Endothelial cell of umbilical vein (primary cell): ENCODE data around the gene PLXND1. TPM values are rescaled to one million over a fixed set of nuclear protein-coding genes. Genes with fewer than 3 reads are reported as not detected.

Source experiments
- BruUV-seq: library from RNA; stranded (reverse); fragments of 400-500 nt; replicated peaks from 2 replicates; lab custom pipeline; 2021; lab: Mats Ljungman, UMichigan
- CTCF ChIA-PET: fragments of 300-600, 350-600 bp; sonication (Branson Sonifier 250); formaldehyde crosslinking; loops from one replicate; lab custom pipeline; 2021; ENCODE audit warnings: antibody characterized with exemption, inconsistent platforms; lab: Charles Lee
- POLR2A ChIA-PET: fragments of 300-600, 350-600 bp; sonication (Branson Sonifier 250); formaldehyde crosslinking; loops from one replicate; lab custom pipeline; 2021; ENCODE audit warnings: antibody characterized with exemption, inconsistent platforms; lab: Charles Lee
- DNase-seq: peaks from one replicate; pipeline ENCODE4 v3.0.0-alpha.2; 2011; ENCODE audit warnings: low read depth, low spot score
- FAIRE-seq: peaks from 2 replicates; lab custom pipeline; 2011; peaks lifted over from hg19 to GRCh38; lab: Jason Lieb, UNC
- H2AFZ ChIP-seq: 2 replicates; pipeline ENCODE4 v1.6.0; 2012; ENCODE audit warnings: low read depth, low read length, control low read depth, inconsistent platforms
- H3K27ac ChIP-seq: 2 replicates; pipeline ENCODE4 v1.5.1; 2011; ENCODE audit warnings: low read depth, mild to moderate bottlenecking, control low read depth, low read length, moderate library complexity; ENCODE audit not compliant: insufficient read depth
- H3K27me3 ChIP-seq, 2 experiments: 2 replicates each; pipeline versions ENCODE4 v1.6.0 to v1.6.1; 2011; ENCODE audit warnings: low read length in 2 of 2, mixed read lengths in 1 of 2; ENCODE audit not compliant: control insufficient read depth in 2 of 2, insufficient read depth in 2 of 2
- H3K36me3 ChIP-seq, 2 experiments: 2 replicates in 1 of 2; 3 replicates in 1 of 2; pipeline ENCODE4 v1.5.1; 2011; ENCODE audit warnings: low read length in 2 of 2, mild to moderate bottlenecking in 1 of 2, moderate library complexity in 1 of 2; ENCODE audit not compliant: control insufficient read depth in 2 of 2, insufficient read depth in 2 of 2; ENCODE audit errors: extremely low read depth in 1 of 2
- H3K4me1 ChIP-seq: 3 replicates; pipeline ENCODE4 v1.5.1; 2011; ENCODE audit warnings: mild to moderate bottlenecking, low read length; ENCODE audit not compliant: control insufficient read depth, insufficient read depth; ENCODE audit errors: extremely low read depth
- H3K4me2 ChIP-seq: 2 replicates; pipeline ENCODE4 v1.6.1; 2011; ENCODE audit warnings: low read length, control low read depth, mixed read lengths; ENCODE audit not compliant: insufficient read depth
- H3K4me3 ChIP-seq, 3 experiments: fragments of 200-600 bp in 1 of 3; sonication (generic), shearing (Covaris generic) in 1 of 3; replicated peaks in 1 of 3; 2 replicates each; pipeline ENCODE4 v1.5.1; 2011 to 2016; ENCODE audit warnings: control low read depth in 3 of 3, low read length in 3 of 3, mild to moderate bottlenecking in 2 of 3, inconsistent platforms in 1 of 3, low read depth in 1 of 3, moderate library complexity in 1 of 3; ENCODE audit not compliant: insufficient read depth in 1 of 3
- H3K79me2 ChIP-seq: 2 replicates; pipeline ENCODE4 v1.6.0; 2012; ENCODE audit warnings: low read length, inconsistent platforms; ENCODE audit not compliant: control insufficient read depth, insufficient read depth
- H3K9ac ChIP-seq: replicated peaks from 2 replicates; pipeline ENCODE3; 2011; ENCODE audit warnings: low read length, control low read depth; ENCODE audit not compliant: insufficient read depth; ENCODE audit errors: extremely low read depth
- H3K9me1 ChIP-seq: replicated peaks from 3 replicates; pipeline ENCODE4 v1.6.0; 2011; ENCODE audit warnings: mild to moderate bottlenecking, low read length; ENCODE audit not compliant: control insufficient read depth, insufficient read depth; ENCODE audit errors: extremely low read depth
- H3K9me3 ChIP-seq: replicated peaks from 2 replicates; pipeline ENCODE4 v1.5.1; 2012; ENCODE audit warnings: low read length, inconsistent platforms; ENCODE audit not compliant: control insufficient read depth, insufficient read depth
- H4K20me1 ChIP-seq: replicated peaks from 2 replicates; pipeline ENCODE3; 2011; ENCODE audit warnings: mild to moderate bottlenecking, low read length; ENCODE audit not compliant: control insufficient read depth, insufficient read depth; ENCODE audit errors: extremely low read depth
- EZH2 ChIP-seq: IDR thresholded peaks from 2 replicates; pipeline ENCODE4 v1.6.1; 2012; ENCODE audit warnings: borderline replicate concordance, low read depth, mild to moderate bottlenecking, moderate library complexity, low read length, inconsistent platforms; ENCODE audit not compliant: severe bottlenecking
- FOS ChIP-seq: IDR thresholded peaks from 2 replicates; pipeline ENCODE4 v1.6.1; 2011; ENCODE audit warnings: mild to moderate bottlenecking, low read length, moderate library complexity, borderline replicate concordance; ENCODE audit not compliant: insufficient read depth
- GATA2 ChIP-seq: IDR thresholded peaks from 2 replicates; pipeline ENCODE4 v1.7.0; 2011; ENCODE audit warnings: low read depth, mild to moderate bottlenecking, moderate library complexity, mixed read lengths, low read length; ENCODE audit not compliant: insufficient read length, insufficient read depth
- JUN ChIP-seq: IDR thresholded peaks from 2 replicates; pipeline ENCODE4 v1.6.1; 2011; ENCODE audit warnings: borderline replicate concordance, low read depth; ENCODE audit not compliant: insufficient read length, insufficient read depth
- MYC ChIP-seq: IDR thresholded peaks from one replicate; pipeline ENCODE4 v1.6.1; 2011; ENCODE audit warnings: mild to moderate bottlenecking, low read depth, low read length
- POLR2A ChIP-seq: IDR thresholded peaks from 2 replicates; pipeline ENCODE4 v1.6.1; 2012; ENCODE audit warnings: low read depth, mild to moderate bottlenecking, control low read depth, low read length
- POLR2AphosphoS5 ChIP-seq: IDR thresholded peaks from 2 replicates; pipeline ENCODE4 v1.6.1; 2012; ENCODE audit warnings: low read depth, mild to moderate bottlenecking, control low read depth, low read length, moderate library complexity; ENCODE audit not compliant: insufficient read depth
- dilution Hi-C: fragments of 300-500 bp; cut with MboI; formaldehyde crosslinking; loops from one replicate; pipeline ENCODE4 v1.15.0; 2019; ENCODE audit warnings: low sequenced_read_pairs; ENCODE audit not compliant: extremely low pct_ligation_motif_present
- intact Hi-C: fragments of 100-400 bp; cut with micrococcal nuclease; formaldehyde crosslinking; loops from one replicate; pipeline ENCODE4 v1.10.0; 2022
- polyA plus RNA-seq, 4 experiments: library from polyadenylated mRNA; depleted of rRNA in 3 of 4; stranded (reverse) in 3 of 4; unstranded in 1 of 4; fragments of >200 nt; gene quantifications; 2 replicates each; pipeline versions ENCODE4 v1.2.1 to v1.2.3, GENCODE V29; 2011 to 2012; ENCODE audit warnings: missing spikeins in 1 of 4
- total RNA-seq: library from RNA; stranded (reverse); gene quantifications from 2 replicates; pipeline ENCODE4 v1.2.3, GENCODE V29; 2021
- TF ChIP-seq, protein P1 (sequence below): IDR thresholded peaks from 2 replicates; pipeline ENCODE4 v1.6.1; 2011; ENCODE audit not compliant: insufficient read depth, insufficient read length
- TF ChIP-seq, protein P2 (sequence below), 2 donors: IDR thresholded peaks; 1 replicate in 1 of 2; 2 replicates in 1 of 2; pipeline ENCODE4 v1.5.1; 2011; ENCODE audit warnings: low read length in 2 of 2, mild to moderate bottlenecking in 2 of 2, moderate library complexity in 2 of 2, control low read depth in 1 of 2, inconsistent platforms in 1 of 2, low read depth in 1 of 2; ENCODE audit not compliant: insufficient read depth in 1 of 2; ENCODE audit errors: extremely low read depth in 1 of 2

Gene PLXND1
- total and polyA plus RNA-seq, 2 donors (not counting 3 experiments of a cell fraction or from before 2014, with no cell fraction given): 300 to 834 TPM

DNA sequence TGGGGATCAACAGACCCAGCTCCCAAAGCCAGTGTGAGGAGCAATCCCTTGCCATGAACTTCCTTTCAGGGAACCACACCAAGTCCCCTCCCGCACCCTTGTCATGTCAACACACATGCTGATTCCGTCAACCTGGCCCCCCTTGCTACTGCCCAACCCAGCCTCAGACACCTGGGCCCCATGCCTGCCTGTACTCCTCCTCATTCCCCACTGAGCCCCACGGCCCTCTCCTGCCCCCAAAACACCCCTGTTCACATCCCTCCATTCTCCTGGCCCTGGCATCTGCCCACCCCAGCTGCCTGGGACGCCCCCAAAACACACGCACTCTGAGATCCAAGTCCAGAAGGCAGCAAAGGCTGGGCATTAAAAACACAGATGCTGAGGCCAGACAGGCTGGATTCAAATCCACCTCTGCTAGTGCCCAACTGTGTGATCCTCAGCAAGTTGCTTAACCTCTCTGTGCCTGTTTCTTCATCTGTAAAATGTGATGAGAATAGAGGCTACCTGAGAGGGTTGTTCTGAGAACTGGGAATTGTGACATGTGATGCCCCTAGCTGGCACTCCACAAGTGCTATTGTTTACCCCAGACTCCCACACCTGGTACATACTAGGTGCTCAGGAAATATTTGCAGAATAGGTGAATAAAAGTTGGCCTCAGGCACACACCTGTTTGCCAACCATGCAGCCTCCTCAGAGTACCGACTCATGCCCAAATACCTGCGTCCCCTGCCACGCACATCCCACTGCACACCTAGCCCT, 2.3 kb downstream of the PLXND1 start:
- no peak for DNase-seq
- BruUV-seq: no TSS peak
- Histone ChIP-seq H2AFZ (no peak overlapping the region), H3K36me3 (no peaks in the 10 kb centered on the region), H3K27ac (peak overlapping the region; percentile 91), H3K79me2 (peaks cover 70% of the 10 kb centered on the region), H4K20me1 (no peaks in the 10 kb centered on the region), H3K9ac (peak overlapping the region; percentile 55), H3K4me3 (peak overlapping the region; percentile 19 to 87 (median 64)), H3K4me2 (peak overlapping the region; percentile 32), H3K9me1 (no peaks in the 10 kb centered on the region), H3K27me3 (no peaks in the 10 kb centered on the region), H3K4me1 (peaks cover 56% of the 10 kb centered on the region), H3K9me3 (no peaks in the 10 kb centered on the region)
- intact Hi-C loops (no loop called here), dilution Hi-C loops (no loop called here)
- peak; percentile 26 for FAIRE-seq
- ChIA-PET POLR2A (interaction anchor here (2.2 kb wide), 1 partner anchor 10 kb away, joined by 5 read pairs; no protein-coding TSS in a partner anchor), CTCF (interaction anchor here (1.3 to 4.0 kb wide), 7 partner anchors 11 to 221 kb away, joined by 4 to 33 read pairs (median 8); no protein-coding TSS in a partner anchor)
- TF ChIP-seq EZH2 (no peak), MYC (no peak), JUN (no peak), FOS (no peak), POLR2A (no peak), POLR2AphosphoS5 (no peak), GATA2 (no peak)
- TF ChIP-seq, protein P1, sequence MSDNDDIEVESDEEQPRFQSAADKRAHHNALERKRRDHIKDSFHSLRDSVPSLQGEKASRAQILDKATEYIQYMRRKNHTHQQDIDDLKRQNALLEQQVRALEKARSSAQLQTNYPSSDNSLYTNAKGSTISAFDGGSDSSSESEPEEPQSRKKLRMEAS: no peak
- TF ChIP-seq, protein P2, sequence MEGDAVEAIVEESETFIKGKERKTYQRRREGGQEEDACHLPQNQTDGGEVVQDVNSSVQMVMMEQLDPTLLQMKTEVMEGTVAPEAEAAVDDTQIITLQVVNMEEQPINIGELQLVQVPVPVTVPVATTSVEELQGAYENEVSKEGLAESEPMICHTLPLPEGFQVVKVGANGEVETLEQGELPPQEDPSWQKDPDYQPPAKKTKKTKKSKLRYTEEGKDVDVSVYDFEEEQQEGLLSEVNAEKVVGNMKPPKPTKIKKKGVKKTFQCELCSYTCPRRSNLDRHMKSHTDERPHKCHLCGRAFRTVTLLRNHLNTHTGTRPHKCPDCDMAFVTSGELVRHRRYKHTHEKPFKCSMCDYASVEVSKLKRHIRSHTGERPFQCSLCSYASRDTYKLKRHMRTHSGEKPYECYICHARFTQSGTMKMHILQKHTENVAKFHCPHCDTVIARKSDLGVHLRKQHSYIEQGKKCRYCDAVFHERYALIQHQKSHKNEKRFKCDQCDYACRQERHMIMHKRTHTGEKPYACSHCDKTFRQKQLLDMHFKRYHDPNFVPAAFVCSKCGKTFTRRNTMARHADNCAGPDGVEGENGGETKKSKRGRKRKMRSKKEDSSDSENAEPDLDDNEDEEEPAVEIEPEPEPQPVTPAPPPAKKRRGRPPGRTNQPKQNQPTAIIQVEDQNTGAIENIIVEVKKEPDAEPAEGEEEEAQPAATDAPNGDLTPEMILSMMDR (IDR thresholded peaks at IDR 0.05; ENCODE audit: extremely low read depth in 1 of 2, insufficient read depth in 1 of 2, low read depth in 1 of 2, low read length in 2 of 2): no peak
